ENCODE measurements around the gene VPS13D.

The VPS13D gene

DNA sequence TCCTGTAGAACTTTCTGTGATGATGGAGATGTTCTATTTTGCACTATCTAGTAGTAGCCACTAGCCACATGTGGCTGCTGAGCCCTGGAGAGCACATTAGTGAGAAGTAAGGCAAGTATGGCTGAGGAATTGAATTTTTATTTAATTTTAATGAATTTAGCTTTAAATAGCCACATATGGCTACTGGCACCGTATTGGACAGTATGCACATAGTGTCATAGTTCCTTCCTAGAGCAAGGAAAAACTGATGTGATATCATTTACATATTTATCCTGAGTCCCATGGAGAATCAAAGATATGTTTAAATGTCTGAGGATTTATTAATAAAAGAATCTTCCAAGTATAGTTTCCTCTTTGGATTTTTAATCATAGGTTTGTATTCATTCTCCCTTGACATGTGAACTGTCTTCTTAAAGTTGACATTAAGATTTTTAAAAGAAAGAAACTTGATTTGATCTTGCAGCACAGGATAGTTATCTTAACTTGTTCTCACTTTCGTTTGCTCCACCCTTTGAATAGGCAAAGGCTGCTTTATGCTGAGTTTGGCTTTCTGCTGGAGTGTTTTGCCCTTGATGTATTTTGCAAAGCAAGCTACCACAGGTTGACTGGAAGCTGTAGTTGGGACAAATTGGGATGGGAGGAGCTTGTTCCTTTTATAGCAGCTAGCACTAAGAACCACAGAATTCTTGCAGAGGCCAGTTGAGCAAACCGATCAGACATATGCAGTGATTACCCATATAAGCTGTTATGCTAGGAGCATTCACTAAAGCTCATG, 129.7 kb downstream of the VPS13D start:
- TF ChIP-seq TAF1 (IDR thresholded peaks at IDR 0.05; ENCODE audit: low read depth) (no peak), CREB1 (IDR thresholded peaks at IDR 0.05; ENCODE audit: low read depth) (no peak), TEAD4 (IDR thresholded peaks at IDR 0.05) (no peak), ZBTB7A (IDR thresholded peaks at IDR 0.05; ENCODE audit: low read depth) (no peak), REST (IDR thresholded peaks at IDR 0.05; ENCODE audit: low read depth) (no peak), EP300 (IDR thresholded peaks at IDR 0.05; ENCODE audit: borderline replicate concordance) (no peak), FOXM1 (IDR thresholded peaks at IDR 0.05; ENCODE audit: borderline replicate concordance, low read depth) (no peak), CEBPB (IDR thresholded peaks at IDR 0.05) (no peak), YY1 (IDR thresholded peaks at IDR 0.05; ENCODE audit: low read depth) (no peak), RAD21 (IDR thresholded peaks at IDR 0.05; ENCODE audit: low read depth) (no peak), EGR1 (IDR thresholded peaks at IDR 0.05) (no peak), USF1 (IDR thresholded peaks at IDR 0.05) (no peak), TCF12 (IDR thresholded peaks at IDR 0.05; ENCODE audit: low read depth) (no peak), NFIC (IDR thresholded peaks at IDR 0.05) (no peak)
- TF ChIP-seq, protein P1, sequence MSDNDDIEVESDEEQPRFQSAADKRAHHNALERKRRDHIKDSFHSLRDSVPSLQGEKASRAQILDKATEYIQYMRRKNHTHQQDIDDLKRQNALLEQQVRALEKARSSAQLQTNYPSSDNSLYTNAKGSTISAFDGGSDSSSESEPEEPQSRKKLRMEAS (IDR thresholded peaks at IDR 0.05) = no peak

- TF ChIP-seq NFIC (IDR thresholded peaks at IDR 0.05) = no peak
- TF ChIP-seq CEBPB (IDR thresholded peaks at IDR 0.05) = no peak
- no peak for TF ChIP-seq EGR1 (IDR thresholded peaks at IDR 0.05)
- no peak for TF ChIP-seq TCF12 (IDR thresholded peaks at IDR 0.05; ENCODE audit: low read depth)
- TF ChIP-seq RAD21 (IDR thresholded peaks at IDR 0.05; ENCODE audit: low read depth) = no peak
- TF ChIP-seq ZBTB7A (IDR thresholded peaks at IDR 0.05; ENCODE audit: low read depth) = no peak
Measured at GRCh38 chr1:12368646-12369045, 138.8 kb downstream of the VPS13D start.

GRCh38 chr1:12369258-12369657, 139.4 kb downstream of the VPS13D start:
- TF ChIP-seq REST (IDR thresholded peaks at IDR 0.05; ENCODE audit: low read depth) = no peak
- TF ChIP-seq, protein P1 (IDR thresholded peaks at IDR 0.05) = no peak
- TF ChIP-seq CEBPB (IDR thresholded peaks at IDR 0.05) = no peak
- no peak for TF ChIP-seq TEAD4 (IDR thresholded peaks at IDR 0.05)
- TF ChIP-seq USF1 (IDR thresholded peaks at IDR 0.05) = no peak
- TF ChIP-seq ZBTB7A (IDR thresholded peaks at IDR 0.05; ENCODE audit: low read depth) = no peak
- no peak for TF ChIP-seq EP300 (IDR thresholded peaks at IDR 0.05; ENCODE audit: borderline replicate concordance)
- no peak for TF ChIP-seq NFIC (IDR thresholded peaks at IDR 0.05)
- TF ChIP-seq CREB1 (IDR thresholded peaks at IDR 0.05; ENCODE audit: low read depth) = no peak
- no peak for TF ChIP-seq YY1 (IDR thresholded peaks at IDR 0.05; ENCODE audit: low read depth)

GRCh38 chr1:12370333-12370975, 140.6 kb downstream of the VPS13D start:
- TF ChIP-seq YY1 (IDR thresholded peaks at IDR 0.05; ENCODE audit: low read depth) (no peak), TEAD4 (IDR thresholded peaks at IDR 0.05) (no peak), RAD21 (IDR thresholded peaks at IDR 0.05; ENCODE audit: low read depth) (no peak), REST (IDR thresholded peaks at IDR 0.05; ENCODE audit: low read depth) (no peak), NFIC (IDR thresholded peaks at IDR 0.05) (no peak), ZBTB7A (IDR thresholded peaks at IDR 0.05; ENCODE audit: low read depth) (no peak), EP300 (IDR thresholded peaks at IDR 0.05; ENCODE audit: borderline replicate concordance) (no peak), CREB1 (IDR thresholded peaks at IDR 0.05; ENCODE audit: low read depth) (no peak), EGR1 (IDR thresholded peaks at IDR 0.05) (no peak), CEBPB (IDR thresholded peaks at IDR 0.05) (no peak), TAF1 (IDR thresholded peaks at IDR 0.05; ENCODE audit: low read depth) (no peak), TCF12 (IDR thresholded peaks at IDR 0.05; ENCODE audit: low read depth) (no peak), FOXM1 (IDR thresholded peaks at IDR 0.05; ENCODE audit: borderline replicate concordance, low read depth) (no peak)
- TF ChIP-seq, protein P1 (IDR thresholded peaks at IDR 0.05) = no peak
